NCI-H1092 (cell line): ENCODE data around the gene PRDM16.

ENCODE experiments used
- DNase-seq: peaks from one replicate; lab custom pipeline; 2025; lab: John Stamatoyannopoulos, UW

Gene PRDM16

GRCh38 chr1:3463408-3463863 lies 394.4 kb downstream of the PRDM16 start:
- DNase-seq, result no peak

GRCh38 chr1:3463891-3464648 lies 395.1 kb downstream of the PRDM16 start:
- no peak for DNase-seq

- DNase-seq, result no peak
Measured at GRCh38 chr1:3464649-3465025, 395.6 kb downstream of the PRDM16 start.

- no peak for DNase-seq
Measured at GRCh38 chr1:3465091-3465934, 396.3 kb downstream of the PRDM16 start.

- no peak for DNase-seq
Measured at GRCh38 chr1:3465935-3466321, 396.9 kb downstream of the PRDM16 start.

GRCh38 chr1:3466366-3467075 lies 397.5 kb downstream of the PRDM16 start:
- DNase-seq, result no peak

GRCh38 chr1:3467096-3468036 lies 398.4 kb downstream of the PRDM16 start:
- DNase-seq, result no peak

GRCh38 chr1:3468236-3469103 lies 399.5 kb downstream of the PRDM16 start:
- DNase-seq, result no peak

GRCh38 chr1:3469104-3469848 lies 400.3 kb downstream of the PRDM16 start:
- no peak for DNase-seq

GRCh38 chr1:3469849-3470649 lies 401.0 kb downstream of the PRDM16 start:
- no peak for DNase-seq

GRCh38 chr1:3470650-3471355 lies 401.8 kb downstream of the PRDM16 start:
- no peak for DNase-seq

- no peak for DNase-seq
Measured at GRCh38 chr1:3471356-3472087, 402.5 kb downstream of the PRDM16 start.

GRCh38 chr1:3472088-3472850 lies 403.3 kb downstream of the PRDM16 start:
- no peak for DNase-seq

GRCh38 chr1:3472906-3473305 lies 403.9 kb downstream of the PRDM16 start:
- no peak for DNase-seq

GRCh38 chr1:3473381-3473844 lies 404.4 kb downstream of the PRDM16 start:
- no peak for DNase-seq

GRCh38 chr1:3474016-3474415 lies 405.0 kb downstream of the PRDM16 start:
- DNase-seq, result no peak

- no peak for DNase-seq
Measured at GRCh38 chr1:3474421-3474820, 405.4 kb downstream of the PRDM16 start.
